Testis (tissue), 2 donors: ENCODE data around the gene ERC2.

ENCODE experiments used
- CTCF ChIP-seq, 3 experiments: fragments of 450-650 bp in 2 of 3; fragments of 200-600 bp in 1 of 3; sonication (generic) in 1 of 3; IDR thresholded peaks; one replicate each; pipeline ENCODE4 v1.5.1; 2016 to 2019; ENCODE audit warnings: antibody characterized with exemption in 3 of 3, mild to moderate bottlenecking in 2 of 3, moderate library complexity in 1 of 3
- POLR2A ChIP-seq: fragments of 450-650 bp; IDR thresholded peaks from one replicate; pipeline ENCODE4 v1.6.1; 2017; ENCODE audit warnings: antibody characterized with exemption, mild to moderate bottlenecking, moderate library complexity

- TF ChIP-seq CTCF (IDR thresholded peaks at IDR 0.05) (no peak), POLR2A (no peak)
These were observed 663.1 kb downstream of the ERC2 start for GRCh38 chr3:55805169-55805568.
